Panc1 (cell line): ENCODE measurements around the gene RHBDF2.

Experiments used
- POLR2AphosphoS5 ChIP-seq: IDR thresholded peaks from 2 replicates; pipeline ENCODE4 v1.6.1; 2012; ENCODE audit warnings: mild to moderate bottlenecking, low read depth, low read length, moderate library complexity
- REST ChIP-seq, 2 experiments: IDR thresholded peaks; 2 replicates each; pipeline ENCODE4 v1.6.1; 2011 to 2012; ENCODE audit warnings: low read depth in 2 of 2, control low read depth in 1 of 2, low read length in 1 of 2, mild to moderate bottlenecking in 1 of 2, moderate library complexity in 1 of 2; ENCODE audit not compliant: insufficient read depth in 1 of 2
- SIN3A ChIP-seq: IDR thresholded peaks from 2 replicates; pipeline ENCODE4 v1.6.1; 2012; ENCODE audit warnings: low read depth, mild to moderate bottlenecking, low read length, moderate library complexity, borderline replicate concordance; ENCODE audit not compliant: insufficient read depth
- TF ChIP-seq, protein P1 (sequence below): fragments of 450-650 bp; IDR thresholded peaks from 2 replicates; pipeline ENCODE4 v1.5.1; 2017; ENCODE audit warnings: mild to moderate bottlenecking

GRCh38 chr17:76496464-76496863 is 4.8 kb downstream of the RHBDF2 start:
- TF ChIP-seq, protein P1, sequence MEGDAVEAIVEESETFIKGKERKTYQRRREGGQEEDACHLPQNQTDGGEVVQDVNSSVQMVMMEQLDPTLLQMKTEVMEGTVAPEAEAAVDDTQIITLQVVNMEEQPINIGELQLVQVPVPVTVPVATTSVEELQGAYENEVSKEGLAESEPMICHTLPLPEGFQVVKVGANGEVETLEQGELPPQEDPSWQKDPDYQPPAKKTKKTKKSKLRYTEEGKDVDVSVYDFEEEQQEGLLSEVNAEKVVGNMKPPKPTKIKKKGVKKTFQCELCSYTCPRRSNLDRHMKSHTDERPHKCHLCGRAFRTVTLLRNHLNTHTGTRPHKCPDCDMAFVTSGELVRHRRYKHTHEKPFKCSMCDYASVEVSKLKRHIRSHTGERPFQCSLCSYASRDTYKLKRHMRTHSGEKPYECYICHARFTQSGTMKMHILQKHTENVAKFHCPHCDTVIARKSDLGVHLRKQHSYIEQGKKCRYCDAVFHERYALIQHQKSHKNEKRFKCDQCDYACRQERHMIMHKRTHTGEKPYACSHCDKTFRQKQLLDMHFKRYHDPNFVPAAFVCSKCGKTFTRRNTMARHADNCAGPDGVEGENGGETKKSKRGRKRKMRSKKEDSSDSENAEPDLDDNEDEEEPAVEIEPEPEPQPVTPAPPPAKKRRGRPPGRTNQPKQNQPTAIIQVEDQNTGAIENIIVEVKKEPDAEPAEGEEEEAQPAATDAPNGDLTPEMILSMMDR: no peak
- TF ChIP-seq REST (IDR thresholded peaks at IDR 0.05; ENCODE audit: insufficient read depth in 1 of 2, low read depth in 2 of 2, low read length in 1 of 2) (no peak), POLR2AphosphoS5 (no peak), SIN3A (no peak)
